ENCODE data around the gene HMG20B.

HMG20B gene

DNA sequence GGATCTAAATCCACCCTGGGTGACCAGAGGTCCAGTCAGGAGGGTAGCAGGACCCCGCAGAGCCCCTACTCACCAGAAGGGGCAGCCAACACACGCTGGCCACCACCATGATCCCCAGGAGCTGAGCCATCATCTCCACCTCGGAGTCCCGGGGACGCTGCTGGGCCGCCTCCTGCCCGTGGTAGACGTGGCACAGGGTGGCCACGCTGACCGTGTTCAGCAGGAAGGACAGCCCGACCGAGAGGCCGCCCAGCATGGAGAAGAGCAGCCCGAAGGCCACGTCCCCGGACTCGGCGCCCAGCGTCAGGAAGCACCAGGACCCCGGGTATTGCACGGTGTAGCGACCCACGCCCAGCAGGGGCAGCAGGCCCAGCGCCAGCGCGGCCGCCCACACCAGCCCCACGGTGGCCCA lies 27.0 kb downstream of the HMG20B start:
- H3K79me2 ChIP-seq (ENCODE audit: low read length): no peaks in the 10 kb centered on the region
- no peak for TF ChIP-seq EZH2phosphoT487 (IDR thresholded peaks at IDR 0.05; ENCODE audit: low read length)
- no peak for TF ChIP-seq EZH2 (optimal IDR thresholded peaks at IDR 0.05; ENCODE audit: low read depth, low read length)
- TF ChIP-seq CTCF (IDR thresholded peaks at IDR 0.05; ENCODE audit: low read length): no peak

DNA sequence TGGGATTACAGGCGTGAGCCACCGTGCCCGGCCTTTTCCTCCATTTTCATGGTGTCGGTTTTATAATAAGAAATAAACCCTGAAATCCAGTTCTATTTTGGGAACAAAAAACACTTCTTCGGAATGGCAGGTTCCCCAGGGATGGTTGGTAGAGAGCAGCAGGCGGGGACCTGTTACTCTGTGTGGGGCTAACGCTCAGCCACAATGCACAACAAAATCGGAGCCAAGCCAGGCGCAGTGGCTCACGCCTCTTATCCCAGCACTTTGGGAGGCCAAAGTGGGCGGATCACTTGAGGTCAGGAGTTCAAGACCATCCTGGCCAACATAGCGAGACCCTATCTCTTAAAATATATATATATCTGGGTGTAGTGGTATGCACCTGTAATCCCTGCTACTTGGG lies 28.3 kb downstream of the HMG20B start:
- Histone ChIP-seq H3K4me1 (ENCODE audit: low read length) (0 out of 2 replicates have a peak, but pooled peaks cover 5% of the 10 kb centered on the region), H3K4me3 (ENCODE audit: low read length) (no peak overlapping the region), H3K27me3 (replicated peaks; ENCODE audit: insufficient read depth, low read length) (peaks cover 39% of the 10 kb centered on the region), H3K4me2 (ENCODE audit: low read depth, low read length) (no peak overlapping the region), H3F3A (ENCODE audit: insufficient read depth, low read length) (no peaks in the 10 kb centered on the region), H4K20me1 (ENCODE audit: insufficient read depth, low read length) (no peaks in the 10 kb centered on the region), H3K79me2 (ENCODE audit: low read length) (no peaks in the 10 kb centered on the region), H3K9me3 (replicated peaks; ENCODE audit: insufficient read depth, low read length) (no peaks in the 10 kb centered on the region), H3K9ac (ENCODE audit: low read length) (no peak overlapping the region), H3K36me3 (replicated peaks; ENCODE audit: insufficient read depth, low read length) (no peaks in the 10 kb centered on the region), H3K27ac (ENCODE audit: low read length) (no peak overlapping the region), H3K9me2 (replicated peaks; ENCODE audit: insufficient read depth, low read length) (no peaks in the 10 kb centered on the region), H2AFZ (ENCODE audit: low read length) (no peak overlapping the region)
- TF ChIP-seq CTCF (IDR thresholded peaks at IDR 0.05; ENCODE audit: low read length): no peak
- DNase-seq: no peak

More for the DNA sequence above, 27.0 kb downstream of the HMG20B start:
- H2AFZ ChIP-seq (ENCODE audit: low read length): no peak overlapping the region
- peaks cover 50% of the 10 kb centered on the region for H3K27me3 ChIP-seq (replicated peaks; ENCODE audit: insufficient read depth, low read length)
- H3K27ac ChIP-seq (ENCODE audit: low read length): no peak overlapping the region
- H3K9me3 ChIP-seq (replicated peaks; ENCODE audit: insufficient read depth, low read length): no peaks in the 10 kb centered on the region
- no peaks in the 10 kb centered on the region for H4K20me1 ChIP-seq (ENCODE audit: insufficient read depth, low read length)
- H3K36me3 ChIP-seq (replicated peaks; ENCODE audit: insufficient read depth, low read length): no peaks in the 10 kb centered on the region
- no peaks in the 10 kb centered on the region for H3K4me1 ChIP-seq (ENCODE audit: low read length)
- H3K4me2 ChIP-seq (ENCODE audit: low read depth, low read length): no peak overlapping the region
- H3K9ac ChIP-seq (ENCODE audit: low read length): no peak overlapping the region
- no peak overlapping the region for H3K4me3 ChIP-seq (ENCODE audit: low read length)
- no peaks in the 10 kb centered on the region for H3F3A ChIP-seq (ENCODE audit: insufficient read depth, low read length)
- H3K9me2 ChIP-seq (replicated peaks; ENCODE audit: insufficient read depth, low read length): no peaks in the 10 kb centered on the region
- no peak for DNase-seq

DNA sequence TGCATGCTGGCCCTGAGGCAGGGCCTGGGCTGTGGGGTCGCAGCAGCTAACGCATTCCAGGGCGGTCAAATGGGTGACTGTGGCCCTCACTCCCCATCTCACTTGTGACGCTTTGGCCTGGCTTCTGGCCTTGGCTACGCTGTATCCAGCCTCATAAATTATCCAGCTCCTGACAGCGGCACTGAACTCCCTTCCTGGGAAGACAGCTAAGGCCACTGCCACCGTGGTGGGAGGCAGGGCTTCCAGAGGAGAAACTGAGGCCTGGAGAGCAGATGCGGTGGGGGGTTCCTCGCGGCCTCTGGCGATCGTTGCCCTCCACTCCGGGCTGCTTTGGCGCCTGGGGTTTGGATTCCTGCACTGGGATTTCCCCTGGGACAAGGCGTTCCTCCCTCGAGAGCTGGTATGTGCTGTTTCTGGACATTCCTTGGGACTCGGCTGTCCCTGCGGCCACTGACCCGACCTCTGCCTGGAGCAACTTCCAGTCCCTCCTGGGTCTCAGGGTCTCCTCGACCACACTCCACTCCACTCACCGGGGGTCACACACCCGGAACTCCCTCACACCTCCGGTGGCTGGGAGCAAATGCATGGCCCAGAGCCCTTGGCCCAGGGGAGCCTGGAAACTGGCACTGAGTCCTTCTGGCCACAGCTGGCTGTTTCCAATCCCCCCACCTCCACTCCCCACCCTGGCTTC lies 30.5 kb downstream of the HMG20B start:
- no peak overlapping the region for H3K4me2 ChIP-seq (ENCODE audit: low read depth, low read length)

More for the DNA sequence above, 30.5 kb downstream of the HMG20B start:
- no peak for DNase-seq
- no peaks in the 10 kb centered on the region for H3K9me3 ChIP-seq (replicated peaks; ENCODE audit: insufficient read depth, low read length)
- H4K20me1 ChIP-seq (ENCODE audit: insufficient read depth, low read length): no peaks in the 10 kb centered on the region
- H3K79me2 ChIP-seq (ENCODE audit: low read length): no peaks in the 10 kb centered on the region
- TF ChIP-seq EZH2 (optimal IDR thresholded peaks at IDR 0.05; ENCODE audit: low read depth, low read length) (no peak), CTCF (IDR thresholded peaks at IDR 0.05; ENCODE audit: low read length) (no peak), EZH2phosphoT487 (IDR thresholded peaks at IDR 0.05; ENCODE audit: low read length) (no peak)
- 0 out of 2 replicates have a peak, but pooled peaks cover 7% of the 10 kb centered on the region for H3K4me1 ChIP-seq (ENCODE audit: low read length)
- peaks cover 29% of the 10 kb centered on the region for H3K27me3 ChIP-seq (replicated peaks; ENCODE audit: insufficient read depth, low read length)
- no peak overlapping the region for H3K27ac ChIP-seq (ENCODE audit: low read length)
- H2AFZ ChIP-seq (ENCODE audit: low read length): no peak overlapping the region
- peaks cover 5% of the 10 kb centered on the region; the same call in 1 of the 2 replicates for H3F3A ChIP-seq (ENCODE audit: insufficient read depth, low read length)
- no peaks in the 10 kb centered on the region for H3K9me2 ChIP-seq (replicated peaks; ENCODE audit: insufficient read depth, low read length)
- no peaks in the 10 kb centered on the region for H3K36me3 ChIP-seq (replicated peaks; ENCODE audit: insufficient read depth, low read length)
- H3K9ac ChIP-seq (ENCODE audit: low read length): no peak overlapping the region
- H3K4me3 ChIP-seq (ENCODE audit: low read length): no peak overlapping the region
